Measurements from ENCODE around the gene ZFP36. TPM values are rescaled to one million over a fixed set of nuclear protein-coding genes. Genes with fewer than 3 reads are reported as not detected.

Gene ZFP36
- polyA plus RNA-seq, 4 donors: 20.3 to 59.1 (median 38.2) TPM

DNA sequence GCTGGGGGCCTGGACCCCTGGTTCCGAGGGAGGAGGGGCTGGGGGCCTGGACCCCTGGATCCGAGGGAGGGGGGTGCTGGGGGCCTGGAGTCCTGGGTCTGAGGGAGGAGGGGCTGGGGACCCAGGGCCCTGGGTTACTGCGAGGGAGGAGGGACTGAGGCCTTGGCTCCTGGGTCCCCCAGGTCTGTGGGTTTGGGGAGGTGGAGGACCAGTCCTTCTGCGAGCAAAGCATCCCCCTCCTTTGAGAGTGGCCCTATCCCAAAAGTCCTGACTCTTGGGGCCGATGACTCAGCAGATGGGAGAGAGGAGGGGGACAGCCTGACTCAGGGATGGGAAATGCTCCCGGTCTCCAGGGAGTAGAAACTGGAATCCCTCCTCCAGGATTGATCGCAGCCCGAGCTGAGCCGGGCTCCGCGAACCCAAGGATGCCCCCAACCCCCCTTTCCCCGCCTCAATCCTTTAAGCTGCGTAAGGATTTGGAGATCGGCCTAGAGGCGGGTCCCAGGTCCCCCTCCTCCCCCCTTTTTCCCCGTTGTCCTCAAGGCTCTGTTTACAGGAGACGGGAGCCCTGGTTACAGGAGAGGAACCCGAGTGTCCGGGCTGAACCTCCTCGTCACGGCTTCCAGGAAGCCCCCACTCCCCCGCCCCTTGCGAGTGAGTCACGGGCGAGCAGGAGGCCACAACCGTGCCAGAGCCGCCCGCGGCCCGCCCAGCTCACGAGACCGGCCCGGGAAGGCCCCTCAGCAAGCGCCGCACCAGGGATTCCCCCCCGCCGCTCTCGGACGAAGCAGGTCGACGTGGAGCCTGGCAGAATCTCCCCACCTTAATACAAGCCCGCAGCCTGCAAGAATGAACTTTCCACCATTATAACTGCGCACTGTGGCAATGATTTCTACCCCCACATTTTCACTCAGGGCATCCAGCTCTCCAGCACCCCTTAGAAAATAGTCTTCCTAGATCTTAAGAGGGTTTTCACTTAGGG lies 3.0 kb upstream of the ZFP36 start:
- peak; percentile 78 to 81 (median 80) for DNase-seq (ENCODE audit: low read depth in 4 of 4, low spot score in 3 of 4)

DNA sequence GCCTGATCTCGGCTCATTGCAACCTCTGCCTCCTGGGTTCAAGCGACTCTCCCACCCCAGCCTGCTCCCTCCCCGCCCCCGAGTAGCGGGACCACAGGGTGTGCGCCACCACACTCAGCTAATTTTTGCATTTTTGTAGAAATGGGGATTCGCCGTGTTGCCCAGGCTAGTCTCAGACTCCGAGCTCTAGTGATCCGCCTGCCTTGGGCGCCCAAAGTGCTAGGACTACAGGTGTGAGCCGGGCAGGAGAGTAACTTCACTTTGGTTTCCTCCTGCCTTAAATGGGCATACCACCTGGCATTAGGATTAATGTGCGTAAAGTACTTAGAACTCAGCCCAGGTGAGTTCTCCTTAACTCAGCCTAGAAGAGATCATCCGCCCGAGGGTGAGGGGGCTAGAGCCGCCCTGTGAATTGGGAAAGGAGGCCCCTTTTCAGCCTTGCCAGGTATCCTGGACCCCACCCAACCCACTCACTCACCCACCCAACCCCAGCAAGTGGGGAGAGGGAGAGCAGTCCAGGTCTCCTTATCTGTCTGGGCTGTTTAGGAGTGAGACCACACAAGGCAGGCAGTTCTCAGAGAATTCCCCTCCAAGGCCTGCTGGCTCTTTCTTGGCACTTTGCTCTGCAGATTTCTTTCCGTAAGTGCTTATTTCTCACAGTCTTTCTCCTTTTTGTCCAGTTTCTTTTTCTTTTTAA lies 1.2 kb upstream of the ZFP36 start:
- no peak for DNase-seq (ENCODE audit: low read depth in 4 of 4, low spot score in 3 of 4)

DNA sequence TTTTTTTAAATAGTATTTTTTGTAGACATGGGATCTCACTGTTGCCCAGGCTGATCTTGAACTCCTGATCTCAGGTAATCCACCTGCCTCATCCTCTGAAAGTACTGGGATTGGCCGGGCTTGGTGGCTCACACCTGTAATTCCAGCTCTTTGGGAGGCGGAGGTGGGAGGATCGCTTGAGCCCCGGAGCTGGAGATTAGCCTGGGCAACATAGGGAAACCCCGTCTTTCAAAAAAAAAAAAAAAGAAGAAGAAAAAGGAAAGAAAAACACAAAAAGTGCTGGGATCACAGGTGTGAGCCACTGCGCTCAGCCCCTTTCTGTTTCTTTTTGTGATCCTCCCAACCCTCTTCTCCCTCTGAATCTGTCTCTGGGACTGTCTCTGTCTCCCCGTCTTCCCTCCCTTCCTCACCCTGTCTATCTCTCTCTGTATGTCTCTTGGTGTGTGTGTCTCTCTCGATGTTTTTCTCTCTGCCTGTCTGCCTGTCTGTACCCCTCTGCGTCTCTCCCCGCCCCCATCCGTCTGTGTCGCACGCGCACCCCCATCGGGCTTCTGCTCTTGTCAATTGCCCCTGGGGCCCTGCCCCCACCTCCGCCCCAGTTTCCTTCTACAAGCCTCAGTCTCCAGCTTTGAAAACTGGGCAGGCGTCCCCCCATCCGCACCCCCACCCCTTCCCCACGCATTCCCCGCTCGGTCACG lies 540 bp upstream of the ZFP36 start:
- no peak for DNase-seq (ENCODE audit: low read depth in 4 of 4, low spot score in 3 of 4)

DNA sequence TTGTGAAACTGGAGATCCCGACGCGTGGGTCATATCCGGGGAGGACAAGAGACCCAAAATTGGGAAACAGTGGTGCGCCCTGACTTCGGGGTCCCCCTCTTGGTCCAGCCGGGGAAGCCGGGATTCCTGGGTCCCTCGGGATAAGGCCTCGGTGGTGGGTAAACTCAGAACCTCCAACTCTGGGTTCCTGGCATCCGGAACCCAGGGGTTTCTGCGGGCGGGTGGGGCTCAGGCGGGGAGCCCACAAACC lies 688 bp downstream of the ZFP36 start:
- DNase-seq (ENCODE audit: low read depth in 4 of 4, low spot score in 3 of 4): no peak

DNA sequence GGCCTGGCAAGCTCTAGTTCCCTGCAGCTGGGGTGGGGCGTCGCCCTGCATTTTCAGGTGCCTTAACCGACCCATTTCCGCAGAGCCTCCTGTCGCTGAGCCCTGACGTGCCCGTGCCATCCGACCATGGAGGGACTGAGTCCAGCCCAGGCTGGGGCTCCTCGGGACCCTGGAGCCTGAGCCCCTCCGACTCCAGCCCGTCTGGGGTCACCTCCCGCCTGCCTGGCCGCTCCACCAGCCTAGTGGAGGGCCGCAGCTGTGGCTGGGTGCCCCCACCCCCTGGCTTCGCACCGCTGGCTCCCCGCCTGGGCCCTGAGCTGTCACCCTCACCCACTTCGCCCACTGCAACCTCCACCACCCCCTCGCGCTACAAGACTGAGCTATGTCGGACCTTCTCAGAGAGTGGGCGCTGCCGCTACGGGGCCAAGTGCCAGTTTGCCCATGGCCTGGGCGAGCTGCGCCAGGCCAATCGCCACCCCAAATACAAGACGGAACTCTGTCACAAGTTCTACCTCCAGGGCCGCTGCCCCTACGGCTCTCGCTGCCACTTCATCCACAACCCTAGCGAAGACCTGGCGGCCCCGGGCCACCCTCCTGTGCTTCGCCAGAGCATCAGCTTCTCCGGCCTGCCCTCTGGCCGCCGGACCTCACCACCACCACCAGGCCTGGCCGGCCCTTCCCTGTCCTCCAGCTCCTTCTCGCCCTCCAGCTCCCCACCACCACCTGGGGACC lies 1.2 kb downstream of the ZFP36 start:
- no peak for DNase-seq (ENCODE audit: low read depth in 4 of 4, low spot score in 3 of 4)

DNA sequence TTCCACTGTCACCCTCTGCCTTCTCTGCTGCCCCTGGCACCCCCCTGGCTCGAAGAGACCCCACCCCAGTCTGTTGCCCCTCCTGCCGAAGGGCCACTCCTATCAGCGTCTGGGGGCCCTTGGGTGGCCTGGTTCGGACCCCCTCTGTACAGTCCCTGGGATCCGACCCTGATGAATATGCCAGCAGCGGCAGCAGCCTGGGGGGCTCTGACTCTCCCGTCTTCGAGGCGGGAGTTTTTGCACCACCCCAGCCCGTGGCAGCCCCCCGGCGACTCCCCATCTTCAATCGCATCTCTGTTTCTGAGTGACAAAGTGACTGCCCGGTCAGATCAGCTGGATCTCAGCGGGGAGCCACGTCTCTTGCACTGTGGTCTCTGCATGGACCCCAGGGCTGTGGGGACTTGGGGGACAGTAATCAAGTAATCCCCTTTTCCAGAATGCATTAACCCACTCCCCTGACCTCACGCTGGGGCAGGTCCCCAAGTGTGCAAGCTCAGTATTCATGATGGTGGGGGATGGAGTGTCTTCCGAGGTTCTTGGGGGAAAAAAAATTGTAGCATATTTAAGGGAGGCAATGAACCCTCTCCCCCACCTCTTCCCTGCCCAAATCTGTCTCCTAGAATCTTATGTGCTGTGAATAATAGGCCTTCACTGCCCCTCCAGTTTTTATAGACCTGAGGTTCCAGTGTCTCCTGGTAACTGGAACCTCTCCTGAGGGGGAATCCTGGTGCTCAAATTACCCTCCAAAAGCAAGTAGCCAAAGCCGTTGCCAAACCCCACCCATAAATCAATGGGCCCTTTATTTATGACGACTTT lies 2.0 kb downstream of the ZFP36 start:
- no peak for DNase-seq (ENCODE audit: low read depth in 4 of 4, low spot score in 3 of 4)

DNA sequence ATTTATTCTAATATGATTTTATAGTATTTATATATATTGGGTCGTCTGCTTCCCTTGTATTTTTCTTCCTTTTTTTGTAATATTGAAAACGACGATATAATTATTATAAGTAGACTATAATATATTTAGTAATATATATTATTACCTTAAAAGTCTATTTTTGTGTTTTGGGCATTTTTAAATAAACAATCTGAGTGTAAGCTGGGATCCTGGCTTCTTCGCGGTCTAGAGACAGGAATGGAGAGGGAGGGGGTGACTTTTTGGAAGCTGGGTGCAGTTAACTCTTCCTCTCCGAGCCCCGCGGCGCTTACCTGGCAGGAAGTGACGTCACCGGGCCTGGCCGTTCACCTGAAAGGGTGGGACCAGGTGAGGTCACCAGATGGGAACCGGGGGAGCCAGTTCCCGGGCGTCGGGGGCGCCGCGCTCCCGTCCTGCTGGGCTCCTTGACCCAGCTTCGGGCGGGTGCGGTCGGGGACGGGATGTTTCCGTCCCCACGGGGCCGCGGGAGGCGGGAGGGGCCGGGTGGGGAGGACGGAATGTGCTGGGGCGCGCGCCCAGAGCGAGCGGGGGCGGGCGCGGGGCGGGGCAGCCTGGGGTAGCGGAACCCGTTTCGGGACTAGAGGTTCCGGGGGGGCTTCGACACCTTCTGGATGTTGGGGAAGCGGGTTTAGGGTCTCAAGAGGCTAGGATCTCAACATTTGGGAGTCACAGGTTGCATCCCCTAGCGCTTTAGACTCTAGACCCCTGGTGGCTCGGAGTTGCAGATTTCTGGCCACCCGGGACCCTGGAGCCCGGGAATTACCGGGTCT lies 2.8 kb downstream of the ZFP36 start:
- DNase-seq (ENCODE audit: low read depth in 4 of 4, low spot score in 3 of 4): peak in 1 of 4 donors; percentile 52

DNA sequence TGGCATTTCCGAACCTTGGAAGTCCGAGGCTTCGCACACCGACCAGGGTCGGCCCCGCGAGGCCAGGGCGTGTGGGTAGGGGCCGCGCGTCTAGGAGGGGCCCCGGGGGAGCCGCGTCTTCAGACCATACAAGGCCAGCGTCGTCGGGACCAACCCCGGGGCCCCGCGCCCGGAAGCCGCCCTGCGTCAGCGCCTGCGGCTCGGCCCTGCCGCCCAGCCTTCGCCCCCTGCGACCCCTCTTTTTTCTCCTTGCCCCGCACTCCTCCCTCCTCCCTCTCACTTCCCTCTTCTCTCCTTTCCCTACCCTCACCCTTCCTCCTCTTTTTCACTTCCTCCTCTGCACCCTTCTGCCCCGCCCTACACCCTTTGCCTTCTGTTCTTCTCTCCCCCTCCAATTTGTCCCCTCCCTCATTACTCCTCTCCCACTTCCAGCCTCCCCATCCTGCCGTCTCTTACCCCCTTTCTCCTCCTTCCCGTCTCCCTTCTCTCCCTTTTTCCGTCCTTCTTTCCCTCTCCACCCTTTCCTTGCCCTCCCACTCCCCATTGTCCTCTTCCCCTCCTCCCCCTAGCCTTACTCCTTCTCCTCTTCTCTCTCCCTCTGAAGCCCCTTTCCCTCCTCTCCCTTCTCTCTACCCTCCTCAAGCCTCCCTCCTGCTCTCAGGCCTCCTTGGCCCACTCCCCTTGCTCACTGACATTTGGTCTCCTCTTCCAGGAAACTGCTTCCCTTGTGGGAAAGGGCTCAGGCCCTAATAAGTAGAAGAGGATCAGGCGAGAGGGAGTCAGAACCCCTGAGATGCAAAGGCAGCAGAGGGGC lies 3.6 kb downstream of the ZFP36 start:
- DNase-seq (ENCODE audit: low read depth in 4 of 4, low spot score in 3 of 4): no peak

DNA sequence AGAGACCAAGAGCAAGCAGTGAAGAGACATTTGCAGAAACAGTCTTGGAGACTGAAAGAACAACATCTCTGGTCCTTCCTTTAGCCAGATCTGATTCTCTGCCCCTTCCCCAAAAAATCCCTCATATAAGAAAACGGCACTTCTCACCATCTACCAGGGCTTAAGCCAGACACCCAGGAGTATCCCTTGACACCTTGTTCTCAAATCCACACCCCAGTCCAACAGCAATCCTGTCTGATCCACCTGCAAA lies 4.1 kb downstream of the ZFP36 start:
- no peak for DNase-seq (ENCODE audit: low read depth in 4 of 4, low spot score in 3 of 4)

DNA sequence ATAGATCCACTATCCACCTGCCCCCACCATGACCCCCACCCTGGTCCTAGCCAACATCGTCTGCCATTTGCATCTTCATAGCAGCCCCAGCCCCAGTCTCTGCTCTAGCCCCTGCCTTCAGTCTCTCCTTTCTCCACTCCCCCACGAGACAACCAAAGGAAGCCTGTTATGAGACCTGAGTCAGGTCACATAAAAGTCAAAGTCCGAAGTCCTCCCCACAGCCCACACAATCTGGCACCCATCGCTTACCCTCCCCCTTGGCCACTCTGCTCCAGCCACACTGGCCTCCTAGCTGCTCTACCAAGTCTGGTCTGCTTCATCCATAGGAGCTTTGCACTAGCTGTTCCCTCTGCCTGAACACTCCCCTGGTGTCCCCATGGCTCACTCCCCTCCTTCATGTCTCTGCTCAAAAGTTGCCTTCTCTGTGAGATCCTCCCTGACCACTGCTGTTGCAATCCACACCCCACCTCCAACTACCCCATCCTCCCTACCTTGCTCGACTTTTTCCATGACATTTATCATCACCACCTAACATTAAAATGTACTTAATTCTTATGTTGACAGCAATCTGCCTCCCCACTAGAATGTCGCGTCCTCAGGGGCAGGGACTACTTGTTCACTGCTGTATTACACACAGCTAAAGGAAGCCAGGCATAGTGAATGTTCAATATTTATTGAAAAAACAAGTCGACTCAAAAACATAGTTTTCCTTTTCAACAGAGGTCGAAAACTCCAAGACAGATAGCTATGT lies 4.6 kb downstream of the ZFP36 start:
- no peak for DNase-seq (ENCODE audit: low read depth in 4 of 4, low spot score in 3 of 4)

DNA sequence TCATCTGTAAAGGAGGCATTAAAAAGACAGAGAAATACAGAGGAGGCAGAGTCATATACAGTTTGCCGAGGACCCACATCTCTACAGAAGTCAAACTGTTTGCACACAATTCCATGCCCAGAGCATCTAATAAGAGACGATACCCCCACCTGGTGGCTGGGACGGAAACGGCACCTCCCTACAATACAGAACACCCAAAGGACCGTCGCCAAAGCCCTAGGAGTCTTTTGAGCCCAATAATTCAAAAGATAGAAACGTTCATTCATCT lies 5.1 kb downstream of the ZFP36 start:
- DNase-seq (ENCODE audit: low read depth in 4 of 4, low spot score in 3 of 4): peak in 3 of 4 donors; percentile 73 to 82 (median 81)

DNA sequence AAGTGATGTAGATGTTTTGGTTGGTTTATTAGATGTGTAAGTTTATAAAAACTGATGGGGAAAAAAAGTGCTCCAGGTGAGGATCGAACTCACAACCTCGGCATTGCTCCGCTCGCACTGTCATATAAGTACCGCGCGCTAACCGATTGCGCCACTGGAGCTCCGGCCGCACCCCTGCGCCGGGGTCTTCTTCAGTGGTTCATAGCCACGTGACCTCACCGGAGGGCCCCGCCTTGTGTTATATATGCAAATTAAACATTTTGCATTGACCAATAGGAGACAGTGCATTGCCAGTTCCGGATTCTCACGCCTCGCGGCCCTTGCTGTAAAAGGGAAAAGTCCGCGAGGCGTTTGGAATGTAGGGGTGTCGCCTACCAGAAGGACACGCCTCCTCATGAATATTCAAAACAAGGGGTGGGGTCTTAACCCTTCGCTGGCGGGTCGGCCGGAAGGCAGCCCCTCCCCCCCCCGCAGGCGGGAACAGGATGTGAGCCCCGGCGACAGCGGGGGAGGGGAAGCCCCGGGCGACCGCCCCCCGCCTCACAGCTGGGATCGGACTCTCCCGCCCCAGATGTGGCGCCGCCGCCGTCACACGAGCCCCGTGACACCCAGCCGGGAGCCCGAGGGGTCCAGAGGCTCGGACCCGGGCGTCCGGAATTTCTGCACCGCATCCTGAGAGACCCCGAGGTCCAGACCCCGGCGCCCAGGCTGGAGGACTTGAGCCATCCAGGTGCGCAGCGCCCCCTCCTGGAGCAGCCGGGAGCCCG lies 5.6 kb downstream of the ZFP36 start, which contains the start of gene PLEKHG2:
Gene PLEKHG2 (plus strand): TSS at position 570 of the 767 bp plus-strand sequence. CDS start 1,418 bp downstream, outside the sequence.
- DNase-seq (ENCODE audit: low read depth in 4 of 4, low spot score in 3 of 4): peak in 3 of 4 donors; percentile 97 to 99 (median 99)

DNA sequence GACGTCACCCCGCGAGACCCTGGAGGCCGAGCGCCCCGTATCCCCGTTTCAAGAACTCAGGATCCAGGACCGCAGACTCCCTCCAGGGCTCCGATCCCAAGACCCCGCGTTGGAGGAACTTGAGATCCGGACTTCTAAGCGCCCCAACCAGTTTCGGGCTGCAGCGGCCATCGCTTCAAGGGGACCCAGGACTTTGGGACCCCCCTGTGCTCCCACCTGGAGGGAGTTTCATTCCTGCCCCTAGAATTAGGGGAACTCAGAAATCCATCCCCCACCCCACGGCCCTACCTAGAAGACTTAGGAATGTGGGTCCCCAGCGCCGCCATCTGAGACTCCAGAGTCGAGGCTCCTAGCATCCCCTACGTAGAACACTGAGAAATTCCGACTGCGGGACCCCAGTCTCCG lies 6.2 kb downstream of the ZFP36 start:
- peak in 1 of 4 donors; percentile 57 for DNase-seq (ENCODE audit: low read depth in 4 of 4, low spot score in 3 of 4)

DNA sequence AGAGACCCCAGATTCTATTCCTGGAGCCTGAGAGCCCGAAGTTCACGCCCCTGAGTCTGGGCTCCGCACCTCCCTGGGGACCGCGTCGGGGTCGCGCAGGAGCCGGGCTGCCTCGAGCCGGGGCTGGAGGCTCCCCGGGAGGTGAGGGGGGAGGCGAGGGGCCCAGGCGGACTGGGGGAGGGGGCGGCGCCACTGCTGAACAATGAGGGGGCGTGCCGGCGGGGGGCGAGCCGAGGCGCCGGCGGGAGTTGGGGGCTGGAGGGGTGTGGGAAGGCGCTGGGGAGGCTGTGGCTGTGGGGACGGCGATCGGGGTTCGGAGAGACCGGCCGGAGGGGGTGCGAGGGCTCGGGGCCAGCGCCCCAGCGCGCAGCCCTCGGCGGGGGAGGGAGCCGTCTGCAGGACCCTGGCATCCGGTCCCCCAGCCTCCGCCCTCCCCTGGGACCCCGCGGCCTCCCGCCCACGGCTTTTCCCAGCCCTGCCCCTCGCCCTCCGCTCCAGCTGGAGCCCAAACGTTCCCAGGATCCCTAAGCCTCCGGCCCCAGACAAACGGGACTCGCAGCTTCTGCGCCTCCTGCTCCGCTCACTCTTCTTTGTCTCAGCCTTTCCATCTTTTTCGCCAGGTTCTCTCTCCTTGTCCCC lies 6.7 kb downstream of the ZFP36 start:
- DNase-seq (ENCODE audit: low read depth in 4 of 4, low spot score in 3 of 4): peak in 1 of 4 donors; percentile 59

DNA sequence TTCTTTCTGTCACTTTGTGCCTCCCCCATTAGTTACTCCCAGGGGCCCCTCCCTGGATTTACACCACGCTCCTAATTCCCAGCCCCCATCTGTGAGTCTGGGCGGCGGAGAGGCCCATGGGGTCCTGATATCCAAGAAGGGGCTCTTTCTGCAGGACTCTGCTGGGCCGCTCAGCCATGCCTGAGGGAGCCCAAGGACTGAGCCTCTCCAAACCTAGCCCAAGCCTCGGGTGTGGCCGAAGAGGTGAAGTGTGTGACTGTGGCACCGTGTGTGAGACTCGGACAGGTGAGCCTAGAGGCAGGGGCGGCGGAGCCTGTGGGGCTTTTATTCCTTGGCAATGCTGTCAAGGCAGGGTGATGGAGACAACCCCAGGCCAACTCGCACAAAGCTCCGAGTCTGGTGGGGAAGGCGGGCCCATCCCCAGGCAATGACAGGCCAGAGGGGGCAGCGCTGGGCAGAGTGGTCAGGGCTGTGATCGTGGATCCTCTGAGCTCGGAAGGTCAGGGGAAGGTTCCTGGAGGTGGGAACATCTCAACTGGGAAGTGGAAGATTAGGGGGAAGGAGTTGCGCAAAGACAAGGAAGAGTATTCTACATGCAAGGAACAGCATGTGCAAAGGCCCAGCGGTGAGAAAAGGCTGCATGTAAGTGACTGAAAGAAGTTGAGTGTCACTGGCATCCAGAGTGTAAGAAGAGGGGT lies 7.4 kb downstream of the ZFP36 start:
- DNase-seq (ENCODE audit: low read depth in 4 of 4, low spot score in 3 of 4): no peak

Data from right renal pelvis (tissue), 4 donors.